WTC11 (cell line): ENCODE measurements around the gene GABARAPL2. TPM values are rescaled to one million over a fixed set of nuclear protein-coding genes. Genes with fewer than 3 reads are reported as not detected.

Experiments used
- ATAC-seq: fragments of 200-7000 bp; cut with Tn5 transposase; 2 replicates; pipeline ENCODE4 v1.10.0; 2021; ENCODE audit warnings: mild to moderate bottlenecking, moderate library complexity
- CTCF ChIA-PET: fragments of 300-600 bp; sonication (Branson Sonifier 250); formaldehyde crosslinking; loops from one replicate; lab custom pipeline; 2021; ENCODE audit warnings: antibody characterized with exemption; lab: Charles Lee
- POLR2A ChIA-PET: fragments of 350-600 bp; sonication (Branson Sonifier 250); formaldehyde crosslinking; loops from one replicate; lab custom pipeline; 2021; ENCODE audit warnings: antibody characterized with exemption; lab: Charles Lee
- DNase-seq: peaks from one replicate; pipeline ENCODE4 v3.0.0; 2021; ENCODE audit warnings: low spot score
- H3K27ac Mint-ChIP-seq: 2 replicates; pipeline ENCODE4 v1.8.0; 2021; ENCODE audit warnings: mixed read lengths
- H3K27me3 Mint-ChIP-seq: 2 replicates; pipeline ENCODE4 v1.8.0; 2021; ENCODE audit warnings: low read depth, mild to moderate bottlenecking, moderate library complexity, mixed read lengths
- H3K36me3 Mint-ChIP-seq: 2 replicates; pipeline ENCODE4 v1.8.0; 2021; ENCODE audit warnings: mixed read lengths
- H3K4me1 Mint-ChIP-seq: 2 replicates; pipeline ENCODE4 v1.8.0; 2022; ENCODE audit warnings: mixed read lengths
- H3K4me3 Mint-ChIP-seq: 2 replicates; pipeline ENCODE4 v1.8.0; 2021; ENCODE audit warnings: mild to moderate bottlenecking, moderate library complexity, mixed read lengths
- H3K9me3 Mint-ChIP-seq: 2 replicates; pipeline ENCODE4 v1.8.0; 2021; ENCODE audit warnings: mixed read lengths
- AFF4 ChIP-seq: sonication (generic); formaldehyde crosslinking; IDR thresholded peaks from 2 replicates; pipeline ENCODE4 v1.8.1; 2023; ENCODE audit warnings: mild to moderate bottlenecking, missing genetic modification reagents, borderline replicate concordance
- ATF2 ChIP-seq: sonication (generic); formaldehyde crosslinking; IDR thresholded peaks from 2 replicates; pipeline ENCODE4 v1.8.1; 2022; ENCODE audit warnings: low read depth, missing genetic modification reagents, borderline replicate concordance
- CTCF ChIP-seq: fragments of 200-600 bp; IDR thresholded peaks from 2 replicates; pipeline ENCODE4 v1.8.0; 2022; ENCODE audit warnings: antibody characterized with exemption
- E2F5 ChIP-seq: sonication (generic); formaldehyde crosslinking; IDR thresholded peaks from 2 replicates; pipeline ENCODE4 v1.8.1; 2022; ENCODE audit warnings: mild to moderate bottlenecking, moderate library complexity, missing genetic modification reagents
- ELF4 ChIP-seq: sonication (generic); formaldehyde crosslinking; IDR thresholded peaks from 2 replicates; pipeline ENCODE4 v1.8.1; 2022; ENCODE audit warnings: low read depth, mild to moderate bottlenecking, moderate library complexity, missing genetic modification reagents
- GTF2I ChIP-seq: fragments of 250-450 bp; sonication (Bioruptor Pico); conservative IDR thresholded peaks from 2 replicates; pipeline ENCODE4 v1.4.0; 2021; ENCODE audit warnings: mild to moderate bottlenecking
- JAZF1 ChIP-seq: fragments of 250-450 bp; sonication (Bioruptor Pico); IDR thresholded peaks from 2 replicates; pipeline ENCODE4 v1.9.0; 2021; ENCODE audit warnings: moderate library complexity, mild to moderate bottlenecking, inconsistent platforms
- JUN ChIP-seq: sonication (generic); formaldehyde crosslinking; IDR thresholded peaks from 2 replicates; pipeline ENCODE4 v1.8.0; 2023; ENCODE audit warnings: mild to moderate bottlenecking, missing genetic modification reagents
- NFATC4 ChIP-seq: fragments of 250-450 bp; sonication (Bioruptor Pico); IDR thresholded peaks from 2 replicates; pipeline ENCODE4 v1.9.0; 2021; ENCODE audit warnings: mild to moderate bottlenecking
- NR1H2 ChIP-seq: sonication (generic); formaldehyde crosslinking; IDR thresholded peaks from 2 replicates; pipeline ENCODE4 v1.9.0; 2021; ENCODE audit warnings: mild to moderate bottlenecking, moderate library complexity, missing genetic modification reagents
- NR2C2 ChIP-seq: sonication (generic); formaldehyde crosslinking; IDR thresholded peaks from 2 replicates; pipeline ENCODE4 v1.8.0; 2022; ENCODE audit warnings: mild to moderate bottlenecking, missing genetic modification reagents
- OVOL2 ChIP-seq: fragments of 250-450 bp; sonication (Bioruptor Pico); IDR thresholded peaks from 2 replicates; pipeline ENCODE4 v1.9.0; 2021; ENCODE audit warnings: mild to moderate bottlenecking, borderline replicate concordance
- RORB ChIP-seq: fragments of 250-450 bp; sonication (Bioruptor Pico); IDR thresholded peaks from 2 replicates; pipeline ENCODE4 v1.9.0; 2021; ENCODE audit warnings: mild to moderate bottlenecking
- SOX15 ChIP-seq: fragments of 250-450 bp; sonication (Bioruptor Pico); IDR thresholded peaks from 2 replicates; pipeline ENCODE4 v1.9.0; 2021; ENCODE audit warnings: mild to moderate bottlenecking
- STAT6 ChIP-seq: sonication (generic); formaldehyde crosslinking; conservative IDR thresholded peaks from 2 replicates; pipeline ENCODE4 v1.8.1; 2023; ENCODE audit warnings: mild to moderate bottlenecking, low read depth, missing genetic modification reagents, moderate library complexity
- TEAD1 ChIP-seq: sonication (generic); formaldehyde crosslinking; IDR thresholded peaks from 2 replicates; pipeline ENCODE4 v1.8.0; 2022; ENCODE audit warnings: mild to moderate bottlenecking, missing genetic modification reagents
- ZNF281 ChIP-seq: sonication (generic); formaldehyde crosslinking; IDR thresholded peaks from 2 replicates; pipeline ENCODE4 v1.8.0; 2023; ENCODE audit warnings: mild to moderate bottlenecking, missing genetic modification reagents
- ZNF396 ChIP-seq: fragments of 250-450 bp; sonication (Bioruptor Pico); IDR thresholded peaks from 2 replicates; pipeline ENCODE4 v1.8.0; 2021; ENCODE audit warnings: mild to moderate bottlenecking, moderate library complexity, borderline replicate concordance
- ZNF423 ChIP-seq: fragments of 250-450 bp; sonication (Bioruptor Pico); IDR thresholded peaks from 2 replicates; pipeline ENCODE4 v2.1.2; 2022; ENCODE audit warnings: mild to moderate bottlenecking, moderate library complexity
- ZNF671 ChIP-seq: fragments of 250-450 bp; sonication (Bioruptor Pico); IDR thresholded peaks from 2 replicates; pipeline ENCODE4 v1.8.0; 2021; ENCODE audit warnings: mild to moderate bottlenecking
- total RNA-seq: library from RNA; stranded (reverse); gene quantifications from 3 replicates; pipeline ENCODE4 v1.2.3, GENCODE V29; 2021

The GABARAPL2 gene
- total RNA-seq, 1 experiment from 2014 or later, result 60.8 TPM

- TF ChIP-seq STAT6 (CRISPR knock-in tag) (no peak), ELF4 (CRISPR knock-in tag) (no peak), ZNF396 (no peak), ZNF281 (CRISPR knock-in tag) (no peak), AFF4 (no peak), NR1H2 (CRISPR knock-in tag) (no peak)
These were observed 36.2 kb upstream of the GABARAPL2 start (continued) for GRCh38 chr16:75529959-75530358.

- H3K9me3 Mint-ChIP-seq, result no peaks in the 10 kb centered on the region
- H3K4me3 Mint-ChIP-seq, result no peak overlapping the region
- ATAC-seq (no peak; the same call in 1 of the 2 replicates), DNase-seq (no peak)
- ChIA-PET POLR2A (interaction anchor here (1.0 to 1.2 kb wide), 2 partner anchors 13 to 15 kb away, joined by 3 to 4 read pairs; no protein-coding TSS in a partner anchor), CTCF (interaction anchor here (1.3 to 2.2 kb wide), 4 partner anchors 10 to 59 kb away, joined by 4 to 19 read pairs (median 8); no protein-coding TSS in a partner anchor)
- H3K36me3 Mint-ChIP-seq, result no peaks in the 10 kb centered on the region
- no peak for TF ChIP-seq ZNF671 (CRISPR knock-in tag)
- no peak for TF ChIP-seq ZNF423 (CRISPR knock-in tag)
- TF ChIP-seq NR2C2 (CRISPR knock-in tag), result no peak
- TF ChIP-seq OVOL2 (CRISPR knock-in tag), result no peak
- TF ChIP-seq TEAD1, result no peak
- TF ChIP-seq RORB (CRISPR knock-in tag), result no peak
- TF ChIP-seq JAZF1 (CRISPR knock-in tag), result no peak
- no peaks in the 10 kb centered on the region for H3K27me3 Mint-ChIP-seq
- no peaks in the 10 kb centered on the region for H3K4me1 Mint-ChIP-seq
- no peak overlapping the region for H3K27ac Mint-ChIP-seq
These were observed 33.9 kb upstream of the GABARAPL2 start for GRCh38 chr16:75532142-75532765.

- Mint-ChIP-seq H3K27ac (no peak overlapping the region), H3K4me1 (no peaks in the 10 kb centered on the region), H3K27me3 (no peaks in the 10 kb centered on the region), H3K9me3 (no peaks in the 10 kb centered on the region), H3K4me3 (no peak overlapping the region), H3K36me3 (no peaks in the 10 kb centered on the region)
- ChIA-PET CTCF (interaction anchor here (2.2 kb wide), 1 partner anchor 11 kb away, joined by 9 read pairs; no protein-coding TSS in a partner anchor), POLR2A (interaction anchor here (1.0 to 1.2 kb wide), 2 partner anchors 14 to 16 kb away, joined by 3 to 4 read pairs; no protein-coding TSS in a partner anchor)
- no peak for DNase-seq
- ATAC-seq, result no peak
- TF ChIP-seq GTF2I (CRISPR knock-in tag) (no peak), JUN (CRISPR knock-in tag) (no peak), E2F5 (CRISPR knock-in tag) (no peak), SOX15 (CRISPR knock-in tag) (no peak), TEAD1 (no peak), CTCF (no peak), ZNF423 (CRISPR knock-in tag) (no peak), ATF2 (CRISPR knock-in tag) (no peak), NFATC4 (CRISPR knock-in tag) (no peak)
These were observed 33.4 kb upstream of the GABARAPL2 start for GRCh38 chr16:75532791-75533190.
